Stimulated activated CD8-positive, alpha-beta memory T cell treated with anti-CD3 and anti-CD28 coated beads, Interleukin-7, amount 100 ng/mL, for 4 hours (primary cell): Measurements from ENCODE around the gene METTL1.
"Not testable (repeated sequence)": the region's sequence is repeated elsewhere in the genome, so short reads cannot be mapped to it uniquely, and the experiment has no call there.

ENCODE experiments used
- DNase-seq, 2 donors: peaks; one replicate each; pipeline ENCODE4 v3.0.0-alpha.2; 2020; ENCODE audit warnings: low read depth in 2 of 2

METTL1 gene

GRCh38 chr12:57797933-57798332, 26.0 kb upstream of the METTL1 start:
- DNase-seq = no peak

- DNase-seq = no peak
Measured at GRCh38 chr12:57796996-57797395, 25.1 kb upstream of the METTL1 start.

GRCh38 chr12:57795354-57795753, 23.4 kb upstream of the METTL1 start:
- DNase-seq = no peak

- no peak for DNase-seq
Measured at GRCh38 chr12:57793920-57794319, 22.0 kb upstream of the METTL1 start.

- DNase-seq = no peak
Measured at GRCh38 chr12:57783861-57784260, 12.0 kb upstream of the METTL1 start.

GRCh38 chr12:57783466-57783801, 11.5 kb upstream of the METTL1 start:
- no peak for DNase-seq

GRCh38 chr12:57782608-57783465, 10.9 kb upstream of the METTL1 start, which contains the start of gene TSFM:
Gene TSFM, plus strand, starts transcription at chr12:57782787. Its CDS starts 15 bp downstream, at chr12:57782802.
- peak; percentile 93 to 96 for DNase-seq

GRCh38 chr12:57782243-57782607, 10.3 kb upstream of the METTL1 start:
- DNase-seq = no peak

GRCh38 chr12:57781801-57782200, 9.9 kb upstream of the METTL1 start:
- no peak for DNase-seq

GRCh38 chr12:57781244-57781643, 9.3 kb upstream of the METTL1 start:
- no peak for DNase-seq

- DNase-seq = no peak
Measured at GRCh38 chr12:57780284-57780897, 8.5 kb upstream of the METTL1 start.

- DNase-seq = no peak
Measured at GRCh38 chr12:57779736-57780135, 7.8 kb upstream of the METTL1 start.

- no peak for DNase-seq
Measured at GRCh38 chr12:57777911-57778310, 6.0 kb upstream of the METTL1 start.

- DNase-seq = no peak
Measured at GRCh38 chr12:57777367-57777766, 5.5 kb upstream of the METTL1 start.

GRCh38 chr12:57776247-57776587, 4.3 kb upstream of the METTL1 start:
- no peak for DNase-seq

GRCh38 chr12:57775563-57776246, 3.8 kb upstream of the METTL1 start:
- DNase-seq = no peak

- no peak for DNase-seq
Measured at GRCh38 chr12:57775044-57775443, 3.1 kb upstream of the METTL1 start.

- not testable (repeated sequence) for DNase-seq
Measured at GRCh38 chr12:57774634-57775033, 2.7 kb upstream of the METTL1 start.

- no peak for DNase-seq
Measured at GRCh38 chr12:57772429-57773322, 771 bp upstream of the METTL1 start, which contains the start of gene EEF1AKMT3. Gene EEF1AKMT3, plus strand, starts transcription at chr12:57772614. Its CDS starts 111 bp downstream, at chr12:57772725.

GRCh38 chr12:57771236-57771872, 551 bp downstream of the METTL1 start:
- DNase-seq = peak; percentile 83 to 89

GRCh38 chr12:57770734-57771133, 1.2 kb downstream of the METTL1 start:
- no peak for DNase-seq
